Measurements from ENCODE around the gene TMBIM1.

Gene TMBIM1

GRCh38 chr2:218262631-218263586, 29.4 kb downstream of the TMBIM1 start:
- TF ChIP-seq ZFX (IDR thresholded peaks at IDR 0.05; ENCODE audit: borderline replicate concordance): no peak
- TF ChIP-seq, protein P1, sequence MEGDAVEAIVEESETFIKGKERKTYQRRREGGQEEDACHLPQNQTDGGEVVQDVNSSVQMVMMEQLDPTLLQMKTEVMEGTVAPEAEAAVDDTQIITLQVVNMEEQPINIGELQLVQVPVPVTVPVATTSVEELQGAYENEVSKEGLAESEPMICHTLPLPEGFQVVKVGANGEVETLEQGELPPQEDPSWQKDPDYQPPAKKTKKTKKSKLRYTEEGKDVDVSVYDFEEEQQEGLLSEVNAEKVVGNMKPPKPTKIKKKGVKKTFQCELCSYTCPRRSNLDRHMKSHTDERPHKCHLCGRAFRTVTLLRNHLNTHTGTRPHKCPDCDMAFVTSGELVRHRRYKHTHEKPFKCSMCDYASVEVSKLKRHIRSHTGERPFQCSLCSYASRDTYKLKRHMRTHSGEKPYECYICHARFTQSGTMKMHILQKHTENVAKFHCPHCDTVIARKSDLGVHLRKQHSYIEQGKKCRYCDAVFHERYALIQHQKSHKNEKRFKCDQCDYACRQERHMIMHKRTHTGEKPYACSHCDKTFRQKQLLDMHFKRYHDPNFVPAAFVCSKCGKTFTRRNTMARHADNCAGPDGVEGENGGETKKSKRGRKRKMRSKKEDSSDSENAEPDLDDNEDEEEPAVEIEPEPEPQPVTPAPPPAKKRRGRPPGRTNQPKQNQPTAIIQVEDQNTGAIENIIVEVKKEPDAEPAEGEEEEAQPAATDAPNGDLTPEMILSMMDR (IDR thresholded peaks at IDR 0.05): no peak
- H3K27ac ChIP-seq: no peak overlapping the region

DNA sequence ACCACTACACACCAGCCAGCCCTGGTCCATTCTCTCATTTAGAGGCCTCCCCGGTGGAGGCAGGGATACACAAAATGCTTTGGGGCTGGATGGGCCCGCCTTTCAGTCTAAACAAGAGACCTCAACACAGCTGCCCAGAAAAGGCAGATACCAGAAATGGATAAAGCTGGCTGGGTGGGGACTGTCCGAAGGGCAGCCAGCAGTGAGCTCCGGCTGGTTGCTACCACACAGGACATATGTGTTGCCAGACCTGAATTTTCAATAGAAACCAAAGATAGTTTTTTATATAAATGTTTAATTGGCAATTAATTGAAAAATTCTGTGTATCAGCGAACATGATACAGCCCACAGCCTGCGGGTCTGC, 30.1 kb downstream of the TMBIM1 start:
- no peak overlapping the region for H3K27ac ChIP-seq
- TF ChIP-seq ZFX (IDR thresholded peaks at IDR 0.05; ENCODE audit: borderline replicate concordance): no peak
- TF ChIP-seq, protein P1 (IDR thresholded peaks at IDR 0.05): no peak

DNA sequence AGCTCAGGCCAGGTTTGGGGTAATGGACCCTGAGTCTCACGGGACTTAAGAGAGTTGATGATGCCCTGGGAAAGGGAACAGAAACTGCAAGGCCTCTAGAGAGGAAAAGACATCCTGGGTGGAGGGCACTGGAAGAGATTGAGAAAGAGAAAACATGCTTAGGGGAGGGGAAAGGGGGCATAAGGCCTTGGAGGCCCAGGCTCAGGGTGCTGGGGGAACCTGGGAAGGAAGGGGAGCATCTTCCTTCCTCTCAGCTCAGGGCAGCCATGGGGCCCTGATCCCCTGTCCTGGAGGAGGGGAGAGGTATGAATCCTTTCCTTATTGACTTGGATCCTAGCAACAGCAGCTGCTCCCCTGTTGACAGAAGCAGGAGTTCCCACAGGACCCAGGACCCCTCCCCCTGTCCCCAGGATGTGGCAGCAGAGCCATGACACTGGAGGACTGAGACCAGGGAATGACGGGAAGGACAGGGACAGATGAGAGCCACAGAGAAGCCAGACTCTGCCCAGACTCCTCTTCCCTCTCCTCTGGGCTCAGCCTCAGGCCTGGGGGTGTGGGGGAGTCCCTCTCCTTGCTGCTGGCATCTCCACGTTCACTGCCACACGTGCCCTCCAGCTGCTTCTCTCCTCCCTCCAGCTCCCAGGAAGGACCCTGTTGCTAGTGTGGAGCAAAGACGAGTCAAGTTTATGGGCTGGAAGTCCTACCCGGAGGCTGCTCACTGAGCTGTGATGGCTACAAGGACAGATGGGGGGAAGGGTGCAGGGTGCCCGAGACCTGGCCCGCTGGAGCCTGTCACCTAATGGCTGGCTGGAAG, 30.7 kb downstream of the TMBIM1 start:
- TF ChIP-seq, protein P1 (IDR thresholded peaks at IDR 0.05): no peak
- TF ChIP-seq ZFX (IDR thresholded peaks at IDR 0.05; ENCODE audit: borderline replicate concordance): no peak
- H3K27ac ChIP-seq: no peak overlapping the region

DNA sequence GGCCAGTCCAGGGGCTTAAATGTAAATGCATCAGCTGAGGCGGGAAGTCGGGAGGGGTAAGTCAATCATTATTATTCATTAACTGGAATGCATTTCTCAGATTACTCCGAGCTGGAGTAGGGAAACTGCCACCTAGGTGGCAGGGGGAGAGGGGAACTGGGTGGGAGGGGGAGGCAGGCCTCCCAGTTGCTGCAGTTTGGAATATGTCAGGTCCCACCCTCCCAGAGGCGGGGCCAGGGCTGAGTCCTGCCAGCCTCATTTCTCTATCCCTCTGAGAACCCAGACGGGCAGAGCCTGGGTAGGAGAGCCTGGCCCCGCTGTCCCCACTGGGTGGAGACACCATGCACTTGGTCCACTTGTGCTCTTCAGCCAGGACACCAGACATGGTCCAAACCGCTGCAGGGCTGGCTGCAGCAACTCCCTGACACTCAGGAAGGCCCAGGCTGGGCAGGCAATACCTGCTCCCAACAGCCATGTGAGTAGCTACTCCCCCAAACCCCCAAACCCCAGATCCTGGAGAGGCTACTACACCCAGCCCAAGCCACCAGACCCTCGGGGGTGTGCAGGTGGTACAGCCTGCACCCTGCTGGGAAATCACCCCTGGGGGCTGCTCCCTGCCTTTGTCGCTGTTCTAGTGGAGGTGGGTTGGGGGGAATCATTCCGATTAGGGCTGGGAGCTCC, 31.4 kb downstream of the TMBIM1 start, which contains the start of gene GPBAR1:
GPBAR1 (plus strand) TSS at position 274 of the 681 bp plus-strand sequence. CDS start 1,710 bp downstream, outside the sequence.
- no peak within 1 kb of the TSS for H3K27ac ChIP-seq

DNA sequence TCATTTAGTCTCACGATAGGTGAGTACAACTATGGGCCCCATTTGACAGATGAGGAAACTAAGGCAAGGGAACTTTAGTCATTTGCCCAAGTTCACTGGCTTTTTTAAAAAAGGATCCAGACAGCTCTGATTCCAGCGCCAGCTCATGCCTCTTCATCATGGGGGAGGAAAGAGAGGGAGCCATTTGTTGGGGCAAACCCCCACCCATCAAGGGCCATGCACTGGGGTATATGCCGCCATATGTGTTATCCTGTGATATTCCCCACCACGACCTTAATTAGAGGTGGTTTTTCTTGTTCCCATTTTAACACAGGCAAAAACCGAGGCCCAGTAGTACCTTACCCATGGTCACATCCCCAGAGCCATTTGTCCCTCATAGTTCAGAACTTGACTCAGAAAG, 32.1 kb downstream of the TMBIM1 start:
- no peak overlapping the region for H3K27ac ChIP-seq
- TF ChIP-seq, protein P1 (IDR thresholded peaks at IDR 0.05): no peak
- no peak for TF ChIP-seq ZFX (IDR thresholded peaks at IDR 0.05; ENCODE audit: borderline replicate concordance)

More for the DNA sequence above, 31.4 kb downstream of the TMBIM1 start, which contains the start of gene GPBAR1:
- TF ChIP-seq, protein P1 (IDR thresholded peaks at IDR 0.05): no peak
- no peak for TF ChIP-seq ZFX (IDR thresholded peaks at IDR 0.05; ENCODE audit: borderline replicate concordance)

DNA sequence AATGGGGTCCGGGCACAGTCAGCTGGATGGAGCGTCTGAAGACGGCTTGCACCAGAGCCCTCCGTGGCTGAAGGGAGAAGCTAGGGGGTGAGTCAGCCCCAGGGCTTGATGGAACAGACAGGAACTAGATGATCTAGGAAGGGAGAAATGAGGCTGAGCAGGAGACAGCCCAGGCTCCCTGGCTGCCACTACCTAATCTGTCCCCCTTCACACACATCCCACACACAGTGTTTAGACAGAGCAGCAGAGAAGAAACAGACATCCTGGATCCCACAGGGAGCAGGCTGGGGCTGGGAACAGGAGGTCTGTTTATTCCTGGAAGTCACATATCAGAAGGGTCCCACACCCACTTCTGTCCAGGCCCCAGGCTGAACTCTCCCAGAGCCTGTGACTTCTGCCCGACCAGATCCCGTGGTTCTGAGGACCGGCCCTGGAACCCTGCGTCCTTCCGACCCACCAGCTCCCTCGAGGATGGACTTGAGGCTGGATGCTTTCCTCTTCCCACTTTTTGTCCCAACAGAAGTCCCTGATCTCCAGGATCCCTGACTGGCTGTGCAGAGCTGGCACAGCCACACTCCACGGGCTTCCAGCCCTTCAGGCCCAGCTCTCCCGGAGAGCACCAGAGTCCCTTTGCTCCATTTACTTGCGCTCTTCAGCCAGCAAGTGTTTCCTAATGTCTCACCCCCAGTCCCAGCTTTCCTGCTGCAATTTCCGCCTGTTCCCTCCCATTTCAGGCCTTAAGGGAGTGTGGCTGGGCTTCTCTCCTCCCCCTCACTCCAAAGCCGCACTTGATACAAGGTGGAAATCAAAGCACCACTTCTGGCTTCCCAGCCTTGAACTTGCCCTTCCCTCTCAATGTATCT, 33.0 kb downstream of the TMBIM1 start:
- no peak overlapping the region for H3K27ac ChIP-seq
- no peak for TF ChIP-seq ZFX (IDR thresholded peaks at IDR 0.05; ENCODE audit: borderline replicate concordance)
- TF ChIP-seq, protein P1 (IDR thresholded peaks at IDR 0.05): no peak

All from 22Rv1 (cell line).